HG03025 (cell line): ENCODE results near the gene SVIL.
"Not testable (repeated sequence)": the region's sequence is repeated elsewhere in the genome, so short reads cannot be mapped to it uniquely, and the experiment has no call there.

Experiments used
- ATAC-seq: cut with Tn5 transposase; IDR thresholded peaks from one replicate; pipeline ENCODE4 v1.9.1; 2021; ENCODE audit warnings: mild to moderate bottlenecking, moderate library complexity; ENCODE audit not compliant: unreplicated experiment, low FRiP score

SVIL gene

DNA sequence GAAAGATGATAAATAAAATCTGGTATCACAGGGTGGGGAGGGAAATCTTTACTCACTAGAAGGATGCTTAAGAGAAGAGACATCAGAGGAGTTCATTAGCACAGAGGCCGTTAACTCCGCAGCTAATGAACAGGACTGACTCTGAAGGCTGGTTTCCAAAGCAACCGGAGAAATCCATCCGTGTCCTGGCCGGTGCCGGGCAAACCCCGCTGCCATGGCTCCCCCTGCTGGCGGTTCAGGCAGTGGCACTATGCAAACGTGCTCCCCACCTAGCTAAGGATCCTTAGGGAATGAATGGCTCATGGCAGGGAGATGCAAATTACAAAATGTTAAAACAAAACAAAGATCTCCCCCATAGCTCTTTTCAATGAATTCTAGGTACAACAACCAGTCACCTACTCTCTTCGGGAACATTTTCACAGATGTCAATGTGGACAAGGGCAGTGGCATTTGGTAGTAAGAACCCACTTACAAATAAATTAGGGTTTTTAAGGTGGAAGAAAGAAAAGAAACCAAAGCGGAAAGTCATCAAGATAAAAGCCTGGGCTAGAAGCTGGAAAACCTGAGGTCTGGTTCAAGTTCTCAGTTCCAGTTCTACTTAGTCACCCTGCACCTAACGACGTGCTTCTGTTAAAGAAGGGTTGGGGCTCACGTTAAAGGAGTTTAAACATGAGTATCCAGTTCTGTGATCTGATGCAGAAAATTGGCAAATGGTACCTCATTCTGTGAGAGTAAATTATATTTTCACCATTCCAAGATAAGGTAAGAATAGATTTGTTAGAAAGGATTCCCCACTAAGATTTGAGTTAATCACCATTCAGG is 138.2 kb downstream of the SVIL start:
- ATAC-seq: no peak

- ATAC-seq: no peak
Observed at GRCh38 chr10:29495366-29495765, 139.4 kb downstream of the SVIL start.

DNA sequence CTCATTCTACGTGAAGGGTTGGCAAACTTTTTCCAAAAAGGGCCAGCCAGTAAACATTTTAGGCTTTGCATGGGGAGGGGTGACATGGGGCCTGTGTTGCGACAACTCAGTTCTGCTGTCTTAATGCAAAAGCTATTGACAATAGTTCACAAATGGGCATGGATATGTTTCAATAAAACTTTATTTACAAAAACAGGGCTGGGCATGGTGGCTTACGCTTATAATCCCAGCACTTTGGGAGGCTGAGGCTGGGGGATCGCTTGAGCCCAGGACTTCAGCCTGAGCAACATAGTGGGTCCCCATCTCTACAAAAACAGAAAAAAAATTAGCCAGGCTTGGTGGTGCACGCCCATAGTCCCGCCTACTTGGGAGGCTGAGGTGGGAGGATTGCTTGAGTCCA is 141.1 kb downstream of the SVIL start:
- ATAC-seq: no peak

GRCh38 chr10:29492774-29493173 is 142.0 kb downstream of the SVIL start:
- ATAC-seq: no peak

- ATAC-seq: no peak
Observed at GRCh38 chr10:29491918-29492317, 142.9 kb downstream of the SVIL start.

DNA sequence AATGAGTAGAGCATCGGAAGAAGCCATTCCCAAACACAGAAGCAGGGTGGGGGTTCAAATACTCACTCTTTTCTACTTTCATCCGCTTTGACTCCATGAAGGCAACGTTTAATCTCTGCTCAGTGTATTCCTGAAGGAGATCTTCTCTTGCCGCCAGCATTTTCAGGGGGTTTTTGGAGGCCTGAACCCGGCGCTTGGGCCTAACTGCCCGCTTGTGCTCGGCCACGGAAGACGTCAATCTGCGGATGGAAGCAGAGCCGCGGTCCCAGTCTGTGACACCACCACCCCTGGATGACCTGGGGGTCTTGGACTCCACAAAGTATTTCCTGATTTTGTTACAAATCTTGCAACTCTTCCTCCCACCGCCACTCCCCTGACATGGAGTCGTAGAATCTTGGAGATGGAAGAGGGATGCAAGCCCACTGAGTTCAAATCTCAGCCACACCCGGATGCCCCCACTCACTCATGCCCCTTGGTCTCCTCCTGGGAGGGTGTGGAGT is 143.9 kb downstream of the SVIL start:
- not testable (repeated sequence) for ATAC-seq

DNA sequence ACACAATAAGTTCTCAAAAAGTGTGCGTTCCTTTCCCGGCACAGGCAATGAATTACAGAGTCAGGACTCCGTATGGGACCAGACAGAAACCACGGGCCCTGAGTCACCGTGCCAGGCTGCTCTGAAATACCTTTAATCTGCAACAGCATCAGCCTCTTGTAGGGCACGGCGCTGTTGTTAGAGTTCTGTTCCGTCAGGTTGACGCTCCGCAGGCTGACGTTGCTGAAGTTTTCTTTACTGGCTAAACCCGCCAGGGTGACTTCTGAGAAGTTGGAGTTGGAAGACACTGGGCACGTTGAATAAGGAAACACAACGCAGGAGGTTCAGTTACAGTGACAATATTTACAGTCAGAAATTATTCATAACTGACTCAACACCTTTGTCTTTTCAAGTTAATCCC is 146.3 kb downstream of the SVIL start:
- not testable (repeated sequence) for ATAC-seq

DNA sequence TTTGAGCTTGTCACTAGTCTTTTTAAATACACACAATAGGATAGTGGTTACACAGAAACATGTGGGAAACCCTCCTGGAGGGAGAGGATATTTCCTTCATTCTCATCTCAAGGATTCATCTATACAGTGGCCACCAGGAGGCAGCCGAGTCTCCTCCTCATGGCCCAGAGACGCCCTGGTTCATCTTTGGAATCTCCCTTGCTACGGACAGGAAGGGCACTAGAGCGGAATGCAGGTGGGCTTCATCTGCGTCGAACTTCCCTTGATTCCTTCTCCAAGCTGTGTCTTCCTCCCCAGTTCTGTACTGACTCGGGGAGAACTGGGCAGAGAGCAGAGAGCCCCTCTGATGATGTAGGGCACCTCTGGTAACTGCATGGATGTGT is 146.9 kb downstream of the SVIL start:
- ATAC-seq: not testable (repeated sequence)

DNA sequence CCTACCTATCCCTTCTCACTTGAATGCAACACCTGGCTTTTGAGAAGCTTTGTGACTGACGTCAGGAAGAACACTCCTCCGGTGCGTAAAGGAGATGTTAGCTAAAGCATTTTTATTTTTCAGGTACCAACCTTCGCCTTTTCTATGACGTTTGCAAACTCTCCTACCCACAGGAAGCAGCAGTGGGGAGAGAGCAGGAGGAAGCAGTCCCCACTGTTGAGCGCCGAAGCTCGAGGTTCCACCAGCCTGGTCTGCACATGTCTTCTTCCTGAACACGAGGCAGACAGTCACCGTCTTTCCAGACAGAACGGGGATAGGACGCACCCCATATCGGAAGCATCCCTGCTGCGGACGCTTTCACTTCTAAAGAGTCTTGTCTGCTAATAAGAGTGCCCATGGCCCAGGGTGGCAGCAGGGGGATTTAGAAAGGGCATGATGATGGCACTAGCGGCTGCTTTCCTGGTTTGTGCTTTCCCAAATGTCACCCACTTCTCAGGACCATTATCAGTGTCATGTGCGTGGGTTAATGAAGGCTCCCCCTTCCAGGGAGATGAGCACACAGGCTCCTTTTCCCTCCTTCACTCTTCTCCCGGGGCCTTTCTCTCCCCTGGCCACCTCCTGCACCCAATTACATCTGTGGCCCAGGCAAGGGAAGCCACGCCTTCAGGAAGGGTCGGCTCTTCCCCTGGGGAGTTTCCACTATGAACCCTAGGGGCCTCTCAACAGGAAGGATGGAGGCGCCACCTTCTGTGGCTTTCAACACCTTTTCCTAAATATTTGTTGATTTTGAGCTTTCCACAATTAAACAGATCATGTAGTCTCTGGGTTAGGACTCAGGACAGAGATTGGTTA is 147.5 kb downstream of the SVIL start:
- ATAC-seq: not testable (repeated sequence)

DNA sequence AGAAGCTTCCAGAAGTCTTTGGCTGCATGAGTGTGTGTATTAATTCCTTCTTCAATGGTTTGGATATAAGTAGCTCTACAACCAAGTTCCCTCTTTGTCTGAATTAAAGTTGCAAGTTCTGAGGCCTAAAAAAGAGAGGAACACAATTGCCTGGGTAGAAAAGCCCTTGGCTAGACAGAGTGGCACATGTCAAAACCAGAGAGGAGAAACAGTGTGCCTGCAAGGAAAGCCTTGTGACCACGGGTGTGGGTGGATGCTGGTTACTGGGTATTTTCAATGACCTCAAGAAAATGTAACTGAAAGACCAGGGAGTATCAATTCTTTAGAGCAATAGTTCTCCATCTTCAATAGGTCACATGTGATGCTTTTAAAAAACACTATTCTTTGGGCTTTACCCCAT is 148.3 kb downstream of the SVIL start:
- no peak for ATAC-seq

DNA sequence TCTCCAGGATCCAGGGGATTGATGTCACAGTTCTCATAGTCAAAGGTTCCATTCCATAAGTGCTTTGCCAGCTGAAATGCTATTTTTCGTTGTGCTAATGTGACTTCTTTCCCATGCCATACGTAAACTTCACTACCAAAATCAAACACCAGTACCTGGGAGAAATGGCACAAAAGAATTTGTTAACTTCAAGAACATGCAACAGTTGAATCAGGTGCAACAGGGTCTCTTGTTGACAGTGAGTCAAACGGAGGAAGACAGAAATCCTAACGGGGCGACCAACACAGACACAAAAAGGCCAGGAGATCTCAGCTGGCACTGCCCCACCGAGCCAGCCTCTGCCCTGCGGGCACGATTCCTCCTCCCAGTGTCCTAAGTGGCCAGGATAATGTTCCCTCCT is 150.1 kb downstream of the SVIL start:
- not testable (repeated sequence) for ATAC-seq

GRCh38 chr10:29482591-29483431 is 152.0 kb downstream of the SVIL start:
- ATAC-seq: no peak

- no peak for ATAC-seq
Observed at GRCh38 chr10:29481906-29482440, 152.8 kb downstream of the SVIL start.

DNA sequence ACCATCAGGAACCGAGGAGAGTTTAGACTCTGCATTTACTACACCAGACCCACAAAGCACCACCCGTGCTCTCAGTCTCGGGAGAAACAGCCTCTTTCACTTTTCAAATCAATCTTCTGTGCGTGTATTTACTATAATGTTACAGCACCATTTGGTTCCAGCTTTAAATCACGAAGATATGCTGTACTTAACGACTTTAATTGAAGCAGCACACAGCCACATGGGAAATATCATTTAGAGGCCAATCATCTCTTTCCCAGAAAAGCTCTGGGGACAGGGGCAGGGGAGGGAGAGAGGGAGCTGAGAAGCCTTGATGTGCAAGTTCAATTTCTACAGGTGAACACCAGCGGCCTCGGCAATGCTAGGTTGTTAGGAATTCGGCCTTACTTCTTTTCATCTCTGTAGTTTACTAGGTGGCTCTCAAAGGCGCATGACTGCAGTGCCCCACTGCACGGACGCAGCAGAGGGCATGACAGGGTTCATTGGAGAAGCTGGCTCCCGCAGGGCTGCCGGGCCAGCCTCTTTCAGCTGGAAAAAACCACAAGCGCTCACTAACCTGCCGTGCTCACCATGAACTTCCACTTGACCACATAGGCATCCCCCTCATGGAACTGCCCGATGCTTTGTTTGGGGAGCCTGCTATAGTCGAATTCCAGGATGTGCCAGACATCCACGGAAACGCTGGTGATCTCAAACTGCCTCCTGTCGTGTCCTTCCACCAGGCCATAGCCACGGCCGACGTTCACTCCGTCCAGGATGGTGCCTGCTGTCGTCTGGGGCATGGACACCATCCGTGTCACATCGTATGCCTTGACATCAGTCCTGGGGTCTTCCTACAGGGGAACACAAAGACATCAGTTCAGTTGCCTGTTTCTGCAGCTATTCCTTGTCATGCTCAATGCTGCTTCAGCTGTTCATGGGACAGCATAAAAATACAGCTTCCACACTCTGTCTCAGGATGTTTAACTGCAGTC is 154.5 kb downstream of the SVIL start:
- ATAC-seq: no peak

GRCh38 chr10:29479081-29479925 is 155.5 kb downstream of the SVIL start:
- no peak for ATAC-seq

DNA sequence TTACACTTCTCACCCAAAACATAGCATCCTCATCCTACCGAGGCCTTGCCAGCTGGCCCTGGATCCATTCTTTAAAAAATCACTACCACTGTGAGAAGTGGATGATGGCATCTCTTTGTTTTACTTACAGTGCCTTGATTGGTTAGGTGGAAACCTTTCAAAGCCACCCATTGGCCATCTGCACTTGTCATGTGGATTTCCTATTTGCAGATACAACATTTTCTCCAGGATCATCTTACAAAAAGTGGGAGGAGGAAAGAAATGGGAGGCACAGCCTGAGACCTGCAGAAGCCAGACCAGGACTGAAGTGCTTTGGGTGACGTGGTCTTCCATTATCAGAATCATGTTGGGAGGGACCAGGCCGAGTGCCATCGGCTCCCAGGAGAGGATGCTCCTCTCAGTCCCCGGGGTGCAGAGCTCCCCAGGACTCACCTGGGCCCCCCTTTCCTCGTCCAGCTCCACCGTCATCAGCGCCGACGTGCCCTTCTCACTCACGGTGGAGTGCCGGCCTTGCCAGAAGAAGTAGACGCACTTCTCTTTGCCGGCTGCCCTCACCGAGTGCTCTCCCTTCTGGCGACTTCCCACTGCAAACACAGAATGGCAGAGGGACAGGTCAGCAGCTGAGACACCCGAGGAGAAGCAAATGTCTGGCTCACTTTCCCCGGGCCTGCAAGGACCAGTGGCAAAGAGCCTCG is 161.2 kb downstream of the SVIL start:
- no peak for ATAC-seq

DNA sequence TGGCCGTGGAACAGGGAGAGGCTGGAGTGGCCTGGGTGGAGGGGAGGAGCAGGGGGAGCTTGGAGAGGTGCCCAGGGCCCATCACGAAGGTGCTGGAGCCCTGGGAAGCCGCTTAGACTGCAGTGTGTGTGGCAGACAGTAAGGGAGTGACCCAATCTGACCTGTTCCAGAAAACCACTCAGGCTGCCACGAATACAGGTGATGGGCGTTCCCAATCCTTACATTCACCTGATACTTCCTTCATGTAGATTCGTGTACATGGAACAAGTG is 161.7 kb downstream of the SVIL start:
- ATAC-seq: no peak
